DND-41 (cell line): ENCODE results near the gene IL9.

Source experiments
- CTCF ChIP-seq: IDR thresholded peaks from 2 replicates; pipeline ENCODE4 v1.5.1; 2012; ENCODE audit warnings: borderline replicate concordance, low read length, moderate library complexity, mild to moderate bottlenecking; ENCODE audit not compliant: poor library complexity, severe bottlenecking; ENCODE audit errors: extremely low read depth
- EZH2 ChIP-seq: IDR thresholded peaks from 3 replicates; pipeline ENCODE4 v1.6.1; 2012; ENCODE audit warnings: borderline replicate concordance, low read depth, mild to moderate bottlenecking, moderate library complexity, low read length, inconsistent platforms; ENCODE audit not compliant: severe bottlenecking

GRCh38 chr5:135857630-135858311 is 37.9 kb downstream of the IL9 start:
- TF ChIP-seq CTCF (no peak), EZH2 (no peak)
